ENCODE data around the gene HNRNPLL. TPM values are rescaled to one million over a fixed set of nuclear protein-coding genes. Genes with fewer than 3 reads are reported as not detected.
"Not testable (repeated sequence)": the region's sequence is repeated elsewhere in the genome, so short reads cannot be mapped to it uniquely, and the experiment has no call there.

Gene HNRNPLL
- polyA plus RNA-seq, 1 donor, result 35.5 TPM

GRCh38 chr2:38619458-38620164, 16.9 kb upstream of the HNRNPLL start:
- DNase-seq, result no peak

DNA sequence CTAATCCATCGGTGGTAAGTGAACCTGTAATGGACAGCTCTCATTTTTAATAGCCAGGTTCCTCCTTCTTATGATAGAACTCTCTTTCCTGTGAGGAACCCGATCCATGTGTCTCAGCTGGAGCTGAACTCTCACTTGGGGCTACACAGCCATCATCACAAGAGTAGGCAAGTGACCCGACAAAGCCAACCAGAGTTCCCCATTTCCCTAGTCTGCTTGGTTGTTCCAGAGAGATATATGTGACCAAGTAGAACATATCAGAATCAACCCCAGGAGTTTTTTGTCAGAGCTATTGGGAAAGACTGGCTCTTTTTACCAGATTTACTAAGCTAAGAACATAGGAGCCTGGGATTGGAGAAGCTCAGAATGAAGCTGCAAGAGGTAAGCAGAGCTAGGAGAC, 14.6 kb upstream of the HNRNPLL start:
- no peak for DNase-seq

GRCh38 chr2:38615237-38615636, 12.5 kb upstream of the HNRNPLL start:
- DNase-seq, result no peak

- DNase-seq, result no peak
These were observed 11.1 kb upstream of the HNRNPLL start for GRCh38 chr2:38613849-38614213.

- DNase-seq, result no peak
These were observed 10.6 kb upstream of the HNRNPLL start for GRCh38 chr2:38613126-38613848.

GRCh38 chr2:38610851-38611801, 8.4 kb upstream of the HNRNPLL start:
- DNase-seq, result no peak

GRCh38 chr2:38609246-38609645, 6.5 kb upstream of the HNRNPLL start:
- not testable (repeated sequence) for DNase-seq

DNA sequence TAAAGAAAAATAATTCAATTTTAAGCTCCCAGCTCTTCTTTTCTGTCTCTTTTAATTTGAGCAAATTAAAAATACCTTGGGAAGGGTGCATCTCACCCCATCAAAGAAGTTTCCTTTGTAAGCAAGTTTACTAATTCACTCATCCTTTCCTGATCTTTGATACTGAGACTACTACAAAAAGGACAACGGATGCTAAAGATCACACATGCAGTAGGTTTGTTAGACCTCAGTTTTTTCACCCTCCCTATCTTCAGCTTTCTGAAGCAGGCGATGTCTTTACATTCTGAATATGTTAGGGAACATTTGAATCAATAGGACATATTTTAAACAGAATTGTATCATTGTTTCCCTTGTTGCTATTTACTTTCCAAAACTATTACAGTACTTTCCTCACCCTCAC, 6.0 kb upstream of the HNRNPLL start:
- no peak for DNase-seq

GRCh38 chr2:38605298-38605830, 2.6 kb upstream of the HNRNPLL start:
- no peak for DNase-seq

DNA sequence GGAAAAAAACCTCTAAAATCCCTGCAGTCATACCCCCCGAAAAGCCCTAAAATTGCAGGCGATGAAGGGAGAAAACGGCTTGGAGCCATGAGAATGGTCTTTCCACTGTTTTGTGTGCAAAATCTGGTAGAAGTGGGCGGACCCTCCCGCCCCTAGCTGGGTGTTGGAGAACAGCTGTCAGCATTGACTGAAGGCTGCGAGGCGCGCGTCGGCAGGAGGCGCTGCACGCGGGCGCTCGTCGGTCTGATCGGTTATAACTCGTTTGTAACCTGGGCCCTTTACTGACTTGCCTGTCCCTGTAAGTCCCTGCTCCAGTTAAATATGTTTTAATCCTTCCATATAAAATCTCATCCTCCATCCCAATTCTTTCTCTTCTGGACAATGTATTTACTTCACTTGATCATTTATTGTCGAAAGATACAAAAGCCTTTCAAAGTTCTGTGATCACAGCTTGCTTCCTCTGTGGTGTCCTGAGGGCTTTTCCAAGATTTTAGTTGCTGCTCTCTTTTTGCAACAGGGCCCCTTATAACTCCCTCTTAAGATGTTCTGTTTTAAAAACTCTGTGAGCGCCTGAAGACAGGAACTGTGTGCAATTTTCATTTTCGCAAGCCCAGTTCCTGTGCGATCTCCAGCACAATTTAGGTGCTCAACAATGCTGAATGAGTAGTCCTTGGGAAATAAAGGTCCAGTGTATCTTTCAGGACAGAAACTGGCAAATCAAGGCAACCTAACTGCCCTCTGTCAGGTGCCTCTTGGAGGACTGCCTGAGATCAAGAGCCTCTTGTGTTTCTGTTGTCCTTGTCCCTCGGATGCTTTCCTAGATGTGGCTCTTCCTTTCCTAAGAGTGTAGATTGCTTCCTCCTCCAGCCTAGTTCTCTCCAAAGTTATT, 918 bp upstream of the HNRNPLL start:
- peak; percentile 84 for DNase-seq

GRCh38 chr2:38602136-38602731, 494 bp downstream of the HNRNPLL start:
- peak; percentile 47 for DNase-seq

- peak; percentile 27 for DNase-seq
These were observed 1.1 kb downstream of the HNRNPLL start for GRCh38 chr2:38601463-38602135.

- no peak for DNase-seq
These were observed 1.7 kb downstream of the HNRNPLL start for GRCh38 chr2:38600921-38601455.

DNA sequence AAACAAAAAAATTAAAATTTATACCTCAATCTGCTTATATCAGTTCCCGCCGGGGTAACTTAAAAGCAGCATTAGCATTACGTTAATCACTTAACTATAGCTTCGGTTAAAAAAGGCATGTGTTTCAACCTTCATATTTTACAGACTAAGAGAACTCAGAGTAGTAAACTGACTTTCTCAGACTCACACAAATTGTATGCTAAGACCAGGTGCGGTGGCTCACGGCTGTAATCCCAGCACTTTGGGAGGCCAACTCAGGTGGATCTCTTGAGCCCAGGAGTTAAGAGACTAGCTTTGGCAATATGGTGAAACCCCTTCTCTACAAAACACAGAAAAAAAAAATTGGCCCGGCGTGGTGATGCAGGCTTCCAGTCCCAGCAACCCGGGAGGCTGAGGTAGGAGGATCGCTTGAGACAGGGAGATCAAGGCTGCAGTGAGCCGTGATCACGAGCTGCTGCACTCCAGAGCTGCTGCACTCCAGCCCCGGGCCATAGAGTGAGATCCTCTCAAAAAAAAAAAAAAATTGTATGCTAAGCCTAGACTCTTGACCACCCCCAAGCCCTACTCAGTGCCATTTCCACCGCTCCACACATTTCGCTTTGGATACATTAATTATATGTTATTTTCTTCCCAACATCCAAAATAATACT, 2.4 kb downstream of the HNRNPLL start:
- DNase-seq, result no peak

DNA sequence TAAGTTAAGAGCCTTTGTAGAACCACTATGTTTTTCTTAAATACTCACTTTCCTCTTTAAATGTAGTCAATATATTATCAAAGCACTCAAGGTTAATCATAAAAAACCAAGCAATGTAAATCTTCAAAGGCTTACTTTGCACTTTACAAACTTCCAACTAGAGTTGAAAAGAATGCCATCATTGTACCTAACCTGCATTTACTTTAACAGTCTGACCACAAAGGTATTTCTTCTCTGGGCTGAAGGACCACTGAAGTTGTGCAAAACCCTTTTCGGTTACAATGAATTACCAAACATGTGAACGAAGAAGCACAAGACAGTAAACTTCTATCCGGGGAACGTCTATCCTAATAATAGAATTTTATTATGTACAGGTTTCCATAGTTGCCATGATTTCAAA, 3.0 kb downstream of the HNRNPLL start:
- DNase-seq, result no peak

DNA sequence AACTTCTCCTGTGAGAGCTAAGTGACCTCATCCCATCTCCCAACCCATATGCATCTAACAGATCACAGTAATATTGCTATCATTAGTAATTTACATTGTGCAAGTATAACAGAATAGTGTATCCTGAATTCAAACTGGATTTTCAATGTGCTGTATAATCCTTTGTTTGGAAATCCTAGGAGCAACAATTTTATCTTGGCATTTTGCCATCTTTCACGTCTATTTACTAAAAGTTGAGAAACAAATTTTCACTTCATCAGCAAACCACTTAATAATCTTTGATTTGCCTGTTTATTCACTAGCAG, 3.8 kb downstream of the HNRNPLL start:
- DNase-seq, result no peak

- DNase-seq, result no peak
These were observed 4.3 kb downstream of the HNRNPLL start for GRCh38 chr2:38598200-38598990.

- DNase-seq, result no peak
These were observed 5.6 kb downstream of the HNRNPLL start for GRCh38 chr2:38597115-38597514.

DNA sequence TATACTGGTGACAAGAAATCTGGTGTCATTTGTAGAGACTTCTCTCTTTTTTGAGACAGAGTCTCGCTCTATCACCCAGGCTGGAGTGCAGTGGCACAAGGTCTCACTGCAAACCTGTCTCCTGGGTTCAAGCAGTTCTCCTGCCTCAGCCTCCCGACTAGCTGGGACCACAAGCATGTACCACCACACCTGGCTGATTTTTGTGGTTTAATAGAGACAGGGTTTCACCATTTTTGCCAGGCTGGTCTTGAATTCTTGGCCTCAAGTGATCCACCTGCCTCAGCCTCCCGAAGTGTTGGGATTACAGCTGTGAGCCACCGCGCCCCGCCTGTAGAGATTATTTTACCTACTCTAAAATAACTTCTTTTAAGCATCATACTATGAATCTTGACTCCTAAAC, 6.5 kb downstream of the HNRNPLL start:
- no peak for DNase-seq
